Spleen (tissue), 7 donors: ENCODE results near the gene DNAJC3.

Source experiments
- POLR2A ChIP-seq, 3 donors: fragments of 450-650 bp; IDR thresholded peaks; one replicate each; pipeline ENCODE4 v1.5.1; 2017; ENCODE audit warnings: antibody characterized with exemption in 3 of 3, mild to moderate bottlenecking in 1 of 3
- POLR2AphosphoS5 ChIP-seq, 3 donors: sonication (generic); formaldehyde crosslinking; IDR thresholded peaks; one replicate each; pipeline ENCODE4 v1.5.1; 2017; ENCODE audit warnings: antibody characterized with exemption in 3 of 3
- TF ChIP-seq, protein P1 (sequence below), 11 experiments: fragments of 200-600 bp in 7 of 11; fragments of 450-650 bp in 4 of 11; sonication (generic) in 4 of 11; IDR thresholded peaks in 8 of 11; conservative IDR thresholded peaks in 3 of 11; 1 replicate in 7 of 11; 2 replicates in 4 of 11; pipeline versions ENCODE4 v1.4.0 to v1.8.0; 2016 to 2021; ENCODE audit warnings: antibody characterized with exemption in 11 of 11, inconsistent platforms in 4 of 11, mild to moderate bottlenecking in 1 of 11
- donor health status: DM: no; HTN: no; CAD: no; lungs with moderate emphysema.
- donor health status: DM: no; HTN: no; CAD: no.
- donor health status: DM: no; HTN: no; CAD: no.

- TF ChIP-seq POLR2AphosphoS5 (IDR thresholded peaks at IDR 0.05) (peak in 1 of 3 donors; percentile 9), POLR2A (IDR thresholded peaks at IDR 0.05) (no peak)
- TF ChIP-seq, protein P1, sequence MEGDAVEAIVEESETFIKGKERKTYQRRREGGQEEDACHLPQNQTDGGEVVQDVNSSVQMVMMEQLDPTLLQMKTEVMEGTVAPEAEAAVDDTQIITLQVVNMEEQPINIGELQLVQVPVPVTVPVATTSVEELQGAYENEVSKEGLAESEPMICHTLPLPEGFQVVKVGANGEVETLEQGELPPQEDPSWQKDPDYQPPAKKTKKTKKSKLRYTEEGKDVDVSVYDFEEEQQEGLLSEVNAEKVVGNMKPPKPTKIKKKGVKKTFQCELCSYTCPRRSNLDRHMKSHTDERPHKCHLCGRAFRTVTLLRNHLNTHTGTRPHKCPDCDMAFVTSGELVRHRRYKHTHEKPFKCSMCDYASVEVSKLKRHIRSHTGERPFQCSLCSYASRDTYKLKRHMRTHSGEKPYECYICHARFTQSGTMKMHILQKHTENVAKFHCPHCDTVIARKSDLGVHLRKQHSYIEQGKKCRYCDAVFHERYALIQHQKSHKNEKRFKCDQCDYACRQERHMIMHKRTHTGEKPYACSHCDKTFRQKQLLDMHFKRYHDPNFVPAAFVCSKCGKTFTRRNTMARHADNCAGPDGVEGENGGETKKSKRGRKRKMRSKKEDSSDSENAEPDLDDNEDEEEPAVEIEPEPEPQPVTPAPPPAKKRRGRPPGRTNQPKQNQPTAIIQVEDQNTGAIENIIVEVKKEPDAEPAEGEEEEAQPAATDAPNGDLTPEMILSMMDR (IDR thresholded peaks at IDR 0.05 in 8 of 11, conservative IDR thresholded peaks at IDR 0.05 in 3 of 11): no peak
Observed at GRCh38 chr13:95716231-95716630, 39.3 kb downstream of the DNAJC3 start.
